HG03432 (cell line): ENCODE data around the gene GRIK5.
"Not testable (repeated sequence)": the region's sequence is repeated elsewhere in the genome, so short reads cannot be mapped to it uniquely, and the experiment has no call there.

Experiments
- ATAC-seq: cut with Tn5 transposase; IDR thresholded peaks from one replicate; pipeline ENCODE4 v1.9.1; 2021; ENCODE audit warnings: mild to moderate bottlenecking, moderate library complexity; ENCODE audit not compliant: unreplicated experiment

The GRIK5 gene

DNA sequence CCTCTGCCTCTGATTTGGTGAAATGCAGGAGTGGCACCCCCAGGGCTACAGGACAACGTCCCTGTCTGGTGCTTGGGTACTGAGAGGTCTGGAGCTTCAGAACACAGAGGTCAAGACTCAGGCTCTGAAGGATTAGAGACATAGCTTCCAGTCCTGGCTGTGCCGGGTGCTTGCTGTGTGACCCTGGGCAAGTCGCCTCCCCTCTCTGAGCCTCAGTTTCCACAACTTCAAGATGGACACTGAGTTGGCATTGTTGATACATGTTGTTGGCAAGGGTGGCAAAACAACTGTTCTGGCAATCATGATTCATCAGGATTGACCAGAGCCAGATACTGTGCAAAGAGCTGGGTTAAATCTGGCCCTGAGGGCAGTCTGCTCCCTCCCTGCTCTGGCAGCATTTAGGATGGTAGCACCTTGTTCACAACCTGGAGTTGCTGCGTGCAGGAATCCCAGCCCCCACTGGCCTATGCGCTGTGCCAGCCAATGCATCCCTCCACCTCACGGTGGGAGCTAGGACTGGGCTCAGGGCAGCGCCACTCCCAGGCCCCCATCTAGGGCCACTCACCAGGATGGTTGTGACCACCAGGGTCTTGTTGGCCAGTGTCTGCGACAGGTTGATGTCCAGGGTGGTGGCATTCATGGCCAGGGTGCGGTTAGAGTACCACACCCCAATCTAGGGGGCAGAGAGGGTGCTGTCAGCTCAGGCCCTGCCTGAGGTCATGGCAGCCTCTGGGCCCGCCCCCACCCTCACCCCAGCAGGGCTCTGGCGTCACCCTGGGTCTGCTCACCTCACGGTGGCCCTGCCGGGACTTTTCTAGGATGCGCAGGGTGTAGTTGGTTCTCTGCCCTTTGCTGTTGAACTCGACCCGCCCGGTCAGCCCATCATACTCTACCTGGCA is 16.7 kb downstream of the GRIK5 start:
- ATAC-seq, result no peak

DNA sequence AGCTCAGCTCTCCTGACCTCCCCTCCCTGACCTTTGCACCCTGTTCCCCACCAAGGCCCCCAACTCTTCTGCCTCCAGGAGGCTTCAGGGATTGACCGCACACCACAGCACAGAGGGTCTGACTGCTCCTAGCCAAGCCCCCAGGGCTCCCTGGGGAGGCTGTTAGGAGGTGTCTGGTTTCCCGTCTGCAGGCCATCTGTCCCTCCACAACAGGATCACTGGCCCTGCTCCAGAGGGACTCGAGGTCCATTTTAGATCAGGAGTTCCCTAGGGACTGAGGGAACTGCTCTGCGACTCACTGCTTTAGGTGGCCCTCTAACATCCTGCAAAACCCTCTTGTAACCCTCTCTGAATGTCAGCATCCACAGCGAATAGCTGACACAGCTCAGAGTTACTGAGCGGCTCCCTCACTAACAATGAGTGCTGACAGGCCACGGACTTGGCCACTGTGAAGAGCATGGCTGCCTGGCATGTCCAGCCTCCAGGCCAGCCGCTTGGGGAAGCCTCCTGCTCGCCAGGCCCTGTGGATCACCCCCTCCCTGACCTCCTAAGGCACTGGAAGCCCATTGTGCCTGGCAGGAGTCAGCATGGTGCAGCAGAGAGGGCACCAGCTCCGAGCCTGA is 17.7 kb downstream of the GRIK5 start:
- ATAC-seq, result no peak

DNA sequence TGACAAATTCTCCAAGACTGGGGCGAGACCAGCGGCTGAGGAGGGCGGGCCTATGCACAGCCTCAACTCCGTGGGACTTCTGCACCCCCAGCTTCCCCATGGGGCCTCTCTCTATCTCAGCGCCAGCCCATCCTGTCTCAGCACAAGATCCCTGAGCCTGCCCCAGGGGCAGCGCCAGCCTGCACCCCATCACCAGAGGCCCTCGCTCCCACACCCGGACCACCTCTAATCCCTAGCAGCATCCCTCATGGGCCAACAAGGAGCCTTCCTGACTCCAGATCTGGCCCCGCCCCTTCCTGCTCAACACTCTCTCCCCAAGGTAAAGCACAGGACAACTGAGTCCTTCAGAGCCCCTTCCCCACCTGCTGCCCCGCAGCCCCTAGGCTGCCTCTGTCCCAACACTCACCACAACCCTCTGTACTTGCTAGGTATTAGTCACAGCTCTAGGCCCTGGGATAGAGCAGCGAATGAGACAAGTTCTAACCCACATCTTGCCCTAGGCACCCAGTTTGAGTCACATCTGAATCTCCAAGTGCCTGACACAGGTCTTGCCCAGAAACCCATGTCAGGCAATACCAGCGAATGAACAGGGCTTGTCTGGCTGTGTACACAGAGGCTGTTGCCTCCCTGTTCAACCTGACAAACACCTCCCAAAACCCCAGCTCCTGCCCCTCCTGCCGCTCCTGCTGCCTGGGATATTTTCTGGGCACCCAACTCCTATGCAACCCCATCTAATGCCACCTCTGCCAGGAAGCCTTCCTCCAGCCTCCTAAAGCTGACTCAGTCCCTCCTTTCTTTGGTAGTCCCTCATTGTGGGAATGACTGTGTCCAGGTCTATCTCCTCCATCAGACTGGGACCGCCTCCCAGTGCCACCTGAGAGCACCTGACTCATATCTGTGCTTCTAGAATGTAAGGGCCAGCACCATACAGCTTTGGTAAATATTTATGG is 18.6 kb downstream of the GRIK5 start:
- ATAC-seq, result no peak

DNA sequence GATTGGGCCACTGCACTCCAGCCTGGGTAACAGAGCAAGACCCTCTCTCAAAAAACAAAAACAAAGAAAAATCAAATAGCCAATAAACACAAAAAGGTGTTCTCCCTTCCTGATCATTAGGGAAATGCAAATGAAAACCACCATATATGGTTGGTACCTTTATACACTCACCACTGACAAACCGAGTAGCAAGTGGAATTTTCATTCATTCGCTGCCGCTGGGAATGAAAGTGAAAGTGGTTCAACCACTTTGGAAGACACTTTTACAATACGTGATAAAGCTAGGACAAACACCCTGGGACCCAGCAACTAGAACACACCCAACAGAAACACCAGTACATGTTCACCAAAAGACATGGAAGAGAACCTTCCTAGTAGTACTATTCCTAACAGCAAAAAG is 21.0 kb downstream of the GRIK5 start:
- no peak for ATAC-seq

DNA sequence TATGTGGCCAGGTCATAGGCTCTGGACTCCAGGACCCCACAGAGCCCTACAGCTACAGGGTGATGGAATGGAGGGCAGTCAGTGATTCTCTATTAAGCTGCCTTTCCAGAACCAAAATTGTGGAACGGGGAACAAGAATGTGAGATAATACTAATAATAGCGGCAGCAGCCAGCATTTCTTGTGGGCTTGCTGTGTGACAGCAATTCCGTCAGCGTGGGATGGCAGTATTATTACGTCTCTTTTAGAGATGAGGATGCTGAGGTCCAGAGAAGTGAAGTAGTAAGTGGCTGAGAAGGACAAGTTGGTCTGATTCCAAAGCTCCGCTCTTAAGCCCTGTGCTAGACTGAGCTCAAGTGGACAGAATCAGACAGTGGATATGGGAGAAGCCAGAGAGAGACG is 24.4 kb downstream of the GRIK5 start:
- no peak for ATAC-seq

DNA sequence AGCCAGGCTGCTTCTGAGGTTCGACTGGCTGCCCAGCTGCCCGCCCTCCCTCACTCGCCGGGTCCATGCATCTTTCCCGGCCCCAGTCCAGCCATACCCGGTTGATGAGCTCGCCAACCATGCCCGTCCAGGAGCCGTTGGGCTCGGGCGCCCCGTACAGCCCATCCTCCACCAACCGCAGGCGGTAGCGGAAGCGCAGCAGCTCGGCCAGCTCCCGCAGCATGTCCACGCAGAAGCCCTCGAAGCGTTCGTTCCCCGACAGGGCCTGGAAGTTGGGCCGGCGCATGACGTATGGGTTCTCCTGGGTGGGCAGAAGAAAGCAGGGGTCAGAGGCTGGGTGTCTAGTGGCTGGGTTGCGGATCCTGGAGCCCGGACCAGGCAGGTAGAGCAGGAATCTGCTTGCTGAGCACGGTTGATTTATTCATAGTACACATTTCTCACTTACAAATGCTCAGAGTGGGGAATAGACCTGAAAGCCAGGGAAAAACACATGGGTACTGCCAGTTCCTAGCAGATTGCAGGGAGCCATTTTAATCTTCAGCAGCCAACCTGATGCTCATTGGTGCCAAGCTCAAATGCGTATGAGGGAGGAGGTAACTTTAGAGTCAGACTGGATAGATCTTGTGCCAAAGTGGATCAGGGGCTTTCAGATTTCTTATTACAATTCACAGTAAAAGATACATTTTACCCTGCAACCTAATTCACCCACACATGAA is 27.4 kb downstream of the GRIK5 start:
- no peak for ATAC-seq

DNA sequence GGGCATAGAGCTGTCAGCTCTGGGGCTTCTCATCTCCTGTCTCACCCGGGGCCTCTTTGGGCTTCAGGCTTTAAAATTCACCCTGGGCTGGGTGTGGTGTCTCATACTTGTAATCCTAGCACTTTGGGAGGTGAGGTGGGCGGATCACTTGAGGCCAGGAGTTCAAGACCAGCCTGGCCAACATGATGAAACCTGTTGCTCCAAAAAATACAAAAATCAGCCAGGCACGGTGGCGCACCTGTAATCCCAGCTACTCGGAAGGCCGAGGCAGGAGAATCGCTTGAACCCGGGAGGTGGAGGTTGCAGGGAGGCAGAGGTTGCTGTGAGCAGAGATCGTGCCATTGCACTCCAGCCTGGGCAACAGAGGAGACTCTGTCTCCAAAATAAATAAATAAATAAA is 29.5 kb downstream of the GRIK5 start:
- not testable (repeated sequence) for ATAC-seq

DNA sequence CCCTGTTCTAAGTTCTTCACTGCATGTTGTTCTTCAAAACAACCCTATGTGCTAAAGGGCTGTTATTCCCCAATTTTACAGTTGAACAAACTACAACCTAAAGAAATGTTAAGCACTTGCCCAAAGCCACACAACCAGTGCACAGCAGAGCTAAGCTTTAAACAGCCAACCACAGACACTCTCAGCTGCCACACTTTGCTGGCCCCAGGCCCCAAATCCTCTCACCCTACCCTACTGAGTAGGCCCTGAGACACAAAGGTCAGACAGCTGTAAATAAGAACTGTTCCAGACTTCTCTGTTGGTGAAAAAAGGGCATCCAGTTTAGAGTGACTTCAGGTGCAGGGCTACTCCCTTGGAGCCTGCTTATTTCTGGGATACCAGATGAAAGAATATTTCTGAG is 30.0 kb downstream of the GRIK5 start:
- no peak for ATAC-seq

DNA sequence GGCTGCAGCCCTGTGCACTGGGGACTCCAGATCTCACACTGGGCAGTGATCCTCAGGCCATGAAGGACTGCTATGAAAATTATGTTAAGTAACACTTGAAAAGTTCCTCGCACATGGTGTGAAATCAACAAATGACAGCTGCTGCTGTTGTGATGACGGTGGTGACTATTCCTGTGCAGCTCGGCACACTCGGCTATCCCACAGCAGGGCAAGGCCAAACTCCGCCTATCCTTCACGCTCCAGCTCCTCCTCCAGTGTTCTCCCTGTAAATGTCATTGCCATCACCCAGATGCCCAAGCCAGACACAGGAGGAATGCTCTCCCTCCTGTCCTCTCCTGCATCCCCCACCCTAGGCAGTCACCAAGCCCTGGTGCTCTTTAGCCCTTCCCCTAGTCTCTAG is 31.3 kb downstream of the GRIK5 start:
- ATAC-seq, result no peak

DNA sequence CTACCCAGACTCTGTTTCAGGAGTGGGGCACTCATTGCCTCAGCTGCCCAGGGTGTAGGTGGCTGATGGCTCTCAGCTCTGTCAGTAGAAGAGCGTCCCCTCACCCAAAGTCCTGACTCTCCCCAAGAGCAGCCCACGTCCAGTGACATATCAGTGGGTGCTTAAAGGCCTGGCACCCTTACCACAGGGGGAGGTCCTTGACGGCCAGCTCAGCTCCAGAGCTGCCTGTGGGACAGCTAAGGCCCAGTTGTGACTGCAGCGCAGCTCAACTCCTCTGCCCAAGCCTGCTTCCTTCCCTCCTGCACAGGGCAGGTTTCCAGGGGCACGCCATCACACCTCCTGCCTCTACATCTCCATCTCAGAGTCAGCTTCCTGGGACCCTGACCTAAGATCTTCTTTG is 32.4 kb downstream of the GRIK5 start:
- no peak for ATAC-seq

DNA sequence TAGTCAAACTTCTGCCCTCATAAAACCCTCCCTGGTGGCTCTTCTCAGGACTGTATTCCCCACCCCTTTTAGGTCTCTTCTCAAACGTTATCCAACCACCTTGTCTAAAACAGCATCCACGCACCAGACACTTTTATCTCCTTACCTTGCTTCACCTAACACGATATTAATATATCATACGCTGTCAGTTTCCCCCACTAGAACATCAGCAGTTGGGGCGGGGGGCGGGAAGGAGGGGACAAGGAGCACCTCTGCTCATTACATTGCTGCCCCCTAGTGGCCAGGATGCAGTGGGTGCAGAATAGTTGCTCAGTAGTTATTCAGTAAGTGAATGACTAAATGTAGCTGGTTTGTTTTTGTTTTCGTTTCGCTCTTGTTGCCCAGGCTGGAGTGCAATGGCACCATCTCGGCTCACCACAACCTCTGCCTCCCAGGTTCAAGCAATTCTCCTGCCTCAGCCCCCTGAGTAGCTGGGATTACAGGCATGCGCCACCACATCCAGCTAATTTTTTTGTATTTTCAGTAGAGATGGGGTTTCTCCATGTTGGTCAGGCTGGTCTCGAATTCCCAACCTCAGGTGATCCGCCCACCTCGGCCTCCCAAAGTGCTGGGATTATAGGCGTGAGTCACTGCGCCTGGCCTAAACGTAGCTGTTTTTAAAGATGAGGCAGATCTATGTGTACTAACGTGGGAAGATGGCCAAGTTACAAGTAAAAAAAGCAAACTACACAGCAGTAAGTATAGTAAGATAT is 35.2 kb downstream of the GRIK5 start:
- not testable (repeated sequence) for ATAC-seq

DNA sequence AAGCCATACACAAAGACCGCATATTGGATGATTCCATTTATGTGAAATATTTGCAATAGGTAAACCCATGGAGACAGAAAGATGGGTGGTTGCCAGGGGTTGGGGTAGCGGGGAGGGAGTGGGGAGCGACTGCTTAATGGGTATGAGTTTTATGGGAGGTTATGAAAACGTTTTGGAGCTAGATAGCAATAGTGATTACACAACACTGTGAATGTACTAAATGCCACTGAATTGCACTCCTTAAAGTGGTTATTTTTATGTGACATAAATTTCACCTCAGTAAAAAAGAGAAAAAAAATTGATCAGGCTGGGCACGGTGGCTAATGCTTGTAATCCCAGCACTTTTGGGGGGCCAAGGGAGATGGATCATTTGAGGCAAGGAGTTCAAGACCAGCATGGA is 36.6 kb downstream of the GRIK5 start:
- ATAC-seq, result no peak

DNA sequence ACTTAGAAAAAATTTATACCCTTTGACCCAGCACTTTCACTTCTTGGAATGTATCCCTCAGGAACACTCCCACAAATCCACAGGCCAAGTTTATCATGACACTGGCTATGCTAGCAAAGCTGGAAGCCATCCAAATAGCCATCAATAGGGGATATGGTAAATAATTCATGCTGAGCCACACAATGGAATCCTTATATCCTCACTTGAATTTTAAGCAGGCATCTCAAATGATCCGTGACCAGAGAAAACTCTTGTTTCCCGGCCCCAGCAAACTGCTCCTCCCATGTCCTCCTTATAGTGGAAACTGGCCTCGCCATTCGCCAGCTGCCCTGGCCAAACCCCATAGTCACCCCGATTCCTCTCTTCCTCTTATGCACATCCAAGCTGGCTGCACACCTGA is 37.6 kb downstream of the GRIK5 start:
- no peak for ATAC-seq

DNA sequence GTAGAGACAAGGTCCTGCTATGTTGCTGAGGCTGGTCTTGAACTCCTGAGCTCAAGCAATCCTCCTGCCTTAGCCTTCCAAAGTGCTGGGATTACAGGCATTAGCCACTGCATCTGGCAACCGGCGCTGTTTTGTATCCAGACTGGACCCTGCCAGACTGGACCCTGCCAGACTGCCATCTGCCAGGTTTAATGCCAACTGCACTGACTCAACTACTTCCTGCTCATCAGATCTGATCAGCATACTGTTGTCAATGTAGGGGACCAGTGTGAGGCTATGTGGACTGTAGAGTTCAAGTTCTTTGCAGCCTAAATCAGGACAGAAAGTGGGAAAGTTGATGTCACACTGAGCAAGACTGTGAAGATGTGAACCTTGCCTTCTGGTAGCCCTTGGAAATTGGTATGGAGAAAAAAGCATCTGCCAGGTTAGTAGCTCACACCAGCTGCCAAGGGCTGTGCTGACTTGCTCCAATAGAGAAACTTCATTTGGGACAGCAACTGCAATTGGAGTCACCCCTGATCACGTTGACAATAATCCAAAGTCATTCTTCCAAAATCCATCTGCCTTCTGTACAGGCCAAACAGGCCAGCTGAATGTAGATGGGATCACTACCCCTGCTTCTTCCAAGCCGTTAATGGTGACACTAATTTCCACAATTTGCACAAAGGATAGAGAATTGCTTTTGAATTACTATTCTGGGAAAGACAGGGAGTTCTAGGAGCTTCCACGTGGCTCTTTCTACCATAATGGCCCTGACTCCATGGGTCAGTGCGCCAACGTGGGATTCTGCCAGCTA is 39.2 kb downstream of the GRIK5 start:
- no peak for ATAC-seq

DNA sequence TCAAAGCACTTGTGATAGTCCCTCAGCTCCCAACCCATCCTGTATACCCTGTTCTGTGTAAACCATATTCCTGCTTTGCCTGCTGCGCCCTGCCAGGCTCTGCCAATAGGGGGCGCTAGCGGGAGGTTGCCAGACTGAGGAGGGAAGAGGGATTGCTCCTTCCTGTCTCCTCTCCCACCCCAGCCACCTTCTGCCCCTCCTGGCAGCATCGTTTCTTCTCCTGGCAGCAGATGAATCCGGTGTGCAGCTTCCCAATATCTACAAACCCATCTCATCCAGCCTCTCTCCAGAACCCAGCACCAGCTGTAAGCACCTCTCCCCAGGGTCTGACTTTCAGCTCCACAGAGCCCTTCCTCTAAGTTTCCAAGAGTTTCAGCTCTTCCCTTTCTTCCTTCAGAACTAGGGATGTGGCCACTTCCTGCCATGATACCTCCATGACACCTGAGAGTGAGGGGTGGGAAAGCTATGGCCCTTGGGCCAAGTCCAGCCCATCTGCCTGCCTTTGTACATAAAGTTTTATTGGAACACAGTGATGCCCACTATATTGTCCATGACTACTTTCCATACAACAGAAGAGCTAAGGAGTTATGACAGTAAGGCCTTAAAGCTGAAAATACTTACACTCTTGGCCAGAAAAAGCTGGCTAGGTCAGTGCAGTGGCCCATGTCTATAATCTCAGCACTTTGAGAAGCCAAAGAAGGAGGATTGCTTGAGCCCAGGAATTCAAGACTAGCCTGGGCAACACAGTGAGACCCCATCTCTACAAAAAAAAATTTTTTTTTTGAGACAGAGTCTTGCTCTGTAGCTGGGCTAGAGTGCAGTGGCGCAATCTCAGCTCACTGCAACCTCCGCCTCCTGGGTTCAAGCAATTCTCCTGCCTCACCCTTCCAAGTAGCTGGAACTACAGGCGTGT is 41.4 kb downstream of the GRIK5 start:
- ATAC-seq, result no peak

DNA sequence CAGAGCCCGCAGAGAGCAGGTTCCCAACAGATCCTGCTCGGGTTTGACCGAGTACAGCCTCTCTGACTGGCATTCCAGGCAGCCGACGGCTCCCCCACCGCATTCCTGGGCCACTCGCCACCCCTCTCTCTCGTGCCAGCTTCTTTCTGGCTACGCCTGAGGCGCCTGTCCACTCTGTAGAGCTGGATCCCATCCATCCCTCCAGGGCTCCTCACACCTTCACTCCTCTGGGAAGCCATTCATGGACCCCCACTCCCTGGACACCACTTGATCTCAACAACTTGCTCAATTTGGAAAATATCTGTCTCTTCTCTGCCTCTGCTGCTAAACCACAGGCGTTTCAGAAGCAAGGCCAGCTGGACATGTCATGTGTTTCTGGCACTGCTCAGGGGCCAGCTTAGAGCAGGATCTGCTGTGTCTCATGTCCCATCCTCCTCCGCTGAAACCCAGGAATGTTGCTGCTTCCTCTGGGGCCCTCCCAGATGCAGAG is 45.3 kb downstream of the GRIK5 start:
- ATAC-seq, result no peak

DNA sequence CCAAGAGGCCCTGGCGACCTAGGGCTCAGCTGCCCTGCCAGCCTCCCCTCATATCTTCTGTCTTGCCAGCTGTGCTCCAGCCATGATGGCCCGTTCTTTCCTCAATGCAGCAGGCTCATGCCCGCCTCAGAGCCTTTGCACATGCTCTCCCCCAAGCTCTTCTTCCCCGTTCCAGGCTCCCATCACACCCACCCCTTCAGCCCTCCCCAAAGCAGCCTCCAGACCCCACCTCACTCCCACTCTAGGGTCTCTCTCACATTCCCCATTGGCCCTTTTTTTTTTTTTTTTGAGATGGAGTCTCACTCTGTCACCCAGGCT is 46.1 kb downstream of the GRIK5 start:
- no peak for ATAC-seq
